Left renal pelvis (tissue), 4 donors: ENCODE measurements around the gene NSG1. TPM values are rescaled to one million over a fixed set of nuclear protein-coding genes. Genes with fewer than 3 reads are reported as not detected.

Experiments
- DNase-seq, 4 donors: peaks; one replicate each; pipeline ENCODE4 v3.0.0-alpha.2; 2013; ENCODE audit warnings: low read depth in 4 of 4, low spot score in 3 of 4
- polyA plus RNA-seq, 4 donors: library from polyadenylated mRNA; unstranded; fragments of 120-200 nt; gene quantifications; one replicate each; pipeline ENCODE4 v1.2.1, GENCODE V29; 2013; ENCODE audit not compliant: insufficient read length in 4 of 4

Gene NSG1
- polyA plus RNA-seq, 4 donors, result 4.4 to 5.4 (median 4.9) TPM

DNA sequence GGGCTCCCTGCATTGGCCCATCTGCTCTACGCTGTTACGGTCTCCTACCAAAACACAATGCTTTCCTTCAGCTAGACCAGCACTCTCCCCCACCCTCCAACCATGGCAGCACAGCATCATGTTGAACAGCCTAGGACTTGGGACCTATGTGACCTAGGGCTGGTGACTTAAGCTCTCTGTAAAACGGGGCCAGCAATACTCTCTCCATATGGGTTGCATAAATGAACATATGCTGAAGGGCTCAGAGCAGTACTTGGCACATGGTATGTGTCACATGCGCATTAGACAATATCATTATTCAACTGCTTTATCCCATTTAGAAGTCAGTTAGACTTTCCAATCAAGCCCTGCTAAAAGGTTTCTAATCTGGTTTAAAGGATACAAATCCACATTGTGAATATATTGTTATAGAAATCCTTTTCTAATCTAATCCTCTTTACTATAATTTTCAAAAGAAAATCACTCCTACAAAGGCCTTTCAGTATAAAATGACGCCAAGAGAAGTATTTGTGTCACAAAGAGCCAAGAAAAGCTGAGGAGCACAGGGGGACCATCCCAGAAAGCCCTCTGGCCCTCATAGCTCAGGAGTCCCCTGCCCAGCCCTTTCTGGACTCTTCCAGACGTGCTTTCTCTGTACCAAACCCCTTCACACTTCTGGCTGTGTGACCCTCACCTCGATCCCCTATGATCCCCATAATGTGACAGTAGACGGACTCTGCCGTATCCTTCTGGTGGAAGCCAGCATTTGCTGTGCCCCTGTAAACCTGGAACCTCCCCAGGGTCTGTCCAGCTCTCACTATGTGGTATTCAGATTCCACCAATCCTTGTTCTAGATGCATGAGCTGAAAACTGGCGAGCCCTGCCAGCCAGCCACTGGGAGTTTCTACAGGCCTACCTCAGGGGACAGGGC lies 42.3 kb downstream of the NSG1 start:
- no peak for DNase-seq

- no peak for DNase-seq
Observed at GRCh38 chr4:4430492-4431195, 43.7 kb downstream of the NSG1 start.

- DNase-seq, result no peak
Observed at GRCh38 chr4:4432341-4433125, 45.6 kb downstream of the NSG1 start.

DNA sequence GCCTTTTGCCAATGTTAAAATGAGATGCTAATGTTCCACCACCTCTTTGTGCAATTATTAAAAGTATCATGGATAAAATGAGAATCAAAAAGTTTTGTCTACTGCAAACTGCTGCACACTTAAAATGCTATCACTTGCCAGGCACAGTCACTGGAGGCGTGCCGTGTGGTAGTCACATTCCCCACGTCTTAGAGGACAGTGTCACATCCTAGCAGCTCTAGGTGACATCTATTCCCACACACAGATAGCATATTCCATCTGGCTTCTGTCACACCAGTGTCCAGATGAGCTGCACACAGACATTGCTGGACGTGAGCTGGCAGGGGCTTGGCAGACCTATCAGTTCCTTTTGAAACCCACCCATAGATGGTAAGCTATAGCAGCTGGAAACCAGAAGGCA lies 47.0 kb downstream of the NSG1 start:
- no peak for DNase-seq

- no peak for DNase-seq
Observed at GRCh38 chr4:4436244-4436823, 49.4 kb downstream of the NSG1 start.

DNA sequence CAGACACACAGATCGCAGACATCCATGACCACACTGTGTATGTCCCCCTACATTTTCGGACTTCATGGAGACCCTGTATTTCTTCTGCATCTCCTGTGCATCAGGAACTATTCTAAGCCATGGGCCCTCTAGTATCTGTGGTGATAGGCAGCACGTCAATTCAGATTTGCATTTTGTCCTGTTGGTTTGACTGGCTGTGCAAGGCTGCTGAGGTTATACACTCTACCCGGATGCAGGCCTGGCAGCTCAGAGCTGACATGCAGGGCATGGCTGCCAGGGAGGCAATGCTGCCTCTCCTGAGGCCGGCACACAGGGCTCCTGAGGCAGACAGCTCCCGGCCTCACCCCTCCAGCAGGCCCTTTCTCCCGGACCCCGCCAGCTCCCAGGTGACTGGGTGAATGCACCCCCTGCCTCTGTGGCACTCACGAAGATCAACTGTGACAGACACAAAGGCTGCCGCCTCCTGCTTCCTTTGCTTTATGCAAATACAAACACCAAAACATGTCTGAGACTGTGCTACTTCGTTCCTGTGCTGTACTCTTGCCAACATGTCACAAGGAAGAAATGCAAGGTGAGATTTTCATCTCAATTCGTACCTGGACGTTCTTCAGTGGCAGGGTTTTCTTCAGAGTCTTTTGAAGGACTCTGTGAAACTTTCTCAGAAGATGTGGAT lies 51.0 kb downstream of the NSG1 start:
- DNase-seq, result no peak

- DNase-seq, result no peak
Observed at GRCh38 chr4:4438891-4439290, 52.0 kb downstream of the NSG1 start.

- no peak for DNase-seq
Observed at GRCh38 chr4:4439782-4440181, 52.9 kb downstream of the NSG1 start.

DNA sequence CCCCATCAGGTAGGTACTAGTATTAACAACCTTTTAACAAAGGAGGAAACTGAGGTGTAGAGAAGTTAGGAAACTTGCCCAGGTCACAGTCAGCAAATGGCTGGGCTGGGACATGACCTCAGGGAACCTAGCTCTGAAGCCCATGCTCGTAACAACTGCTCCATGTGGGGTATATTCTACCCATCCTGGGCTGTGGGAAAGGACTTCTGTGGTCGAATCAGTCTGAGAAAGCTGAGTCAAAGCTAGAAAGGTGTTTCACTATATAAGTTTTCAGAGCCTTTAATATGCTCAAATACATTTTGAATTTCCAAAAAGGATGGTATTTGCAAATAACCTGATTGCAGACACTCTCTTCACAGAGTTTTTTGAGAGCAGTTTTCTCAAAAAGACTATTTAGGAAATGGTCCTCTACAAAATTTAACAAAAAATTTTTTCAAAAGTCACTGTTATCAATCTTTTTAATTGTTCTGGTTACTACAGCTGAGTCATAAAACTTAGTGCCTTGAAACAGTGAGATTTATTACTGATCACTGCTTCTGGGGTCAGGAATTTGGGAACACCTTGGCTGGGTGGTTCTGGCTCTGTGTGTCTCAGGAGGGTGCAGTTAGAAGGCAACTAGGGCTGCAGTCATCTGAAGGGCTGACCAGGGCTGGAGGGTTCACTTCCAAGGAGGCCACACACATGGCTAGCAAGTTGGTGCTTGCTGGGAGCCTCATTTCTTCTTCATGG lies 53.6 kb downstream of the NSG1 start:
- DNase-seq, result no peak

DNA sequence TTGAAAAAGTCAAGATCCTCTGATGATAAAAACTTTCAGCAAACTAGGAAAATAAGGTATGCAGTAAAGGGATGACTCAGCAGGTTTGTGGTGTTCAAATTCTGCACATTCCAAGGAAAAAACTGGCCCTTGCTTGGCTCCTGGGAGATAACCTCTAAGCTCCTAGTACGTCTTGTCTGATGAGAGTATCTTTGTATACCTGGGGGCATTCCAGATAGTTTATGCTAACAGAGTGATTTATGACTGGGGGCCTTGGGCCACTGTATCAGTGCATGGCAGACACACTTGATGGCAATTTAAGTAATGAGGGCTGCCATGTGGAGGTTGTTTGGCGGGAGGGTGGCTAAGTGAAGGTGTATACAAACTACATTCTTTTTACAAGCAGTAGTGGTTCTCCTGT lies 56.9 kb downstream of the NSG1 start:
- DNase-seq, result no peak

DNA sequence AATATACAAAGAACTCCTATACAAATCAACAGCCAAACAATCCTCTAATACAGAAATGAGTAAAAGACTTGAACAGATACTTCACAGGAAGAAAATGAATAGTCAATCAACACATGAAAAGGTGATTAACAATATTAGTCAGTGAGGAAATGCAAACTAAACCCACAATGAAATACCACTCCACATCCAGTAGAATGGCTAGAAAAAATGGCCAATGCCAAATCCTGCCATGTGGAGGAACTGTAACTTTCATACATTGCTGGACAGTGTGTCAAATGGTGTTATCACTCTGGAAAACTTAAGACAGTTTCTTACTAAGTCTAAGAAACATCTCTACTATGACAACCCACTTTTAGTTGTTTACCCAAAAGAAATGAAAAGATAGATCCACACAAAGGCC lies 59.5 kb downstream of the NSG1 start:
- DNase-seq, result no peak

- no peak for DNase-seq
Observed at GRCh38 chr4:4455210-4455865, 68.4 kb downstream of the NSG1 start.

- no peak for DNase-seq
Observed at GRCh38 chr4:4456351-4456750, 69.4 kb downstream of the NSG1 start.

DNA sequence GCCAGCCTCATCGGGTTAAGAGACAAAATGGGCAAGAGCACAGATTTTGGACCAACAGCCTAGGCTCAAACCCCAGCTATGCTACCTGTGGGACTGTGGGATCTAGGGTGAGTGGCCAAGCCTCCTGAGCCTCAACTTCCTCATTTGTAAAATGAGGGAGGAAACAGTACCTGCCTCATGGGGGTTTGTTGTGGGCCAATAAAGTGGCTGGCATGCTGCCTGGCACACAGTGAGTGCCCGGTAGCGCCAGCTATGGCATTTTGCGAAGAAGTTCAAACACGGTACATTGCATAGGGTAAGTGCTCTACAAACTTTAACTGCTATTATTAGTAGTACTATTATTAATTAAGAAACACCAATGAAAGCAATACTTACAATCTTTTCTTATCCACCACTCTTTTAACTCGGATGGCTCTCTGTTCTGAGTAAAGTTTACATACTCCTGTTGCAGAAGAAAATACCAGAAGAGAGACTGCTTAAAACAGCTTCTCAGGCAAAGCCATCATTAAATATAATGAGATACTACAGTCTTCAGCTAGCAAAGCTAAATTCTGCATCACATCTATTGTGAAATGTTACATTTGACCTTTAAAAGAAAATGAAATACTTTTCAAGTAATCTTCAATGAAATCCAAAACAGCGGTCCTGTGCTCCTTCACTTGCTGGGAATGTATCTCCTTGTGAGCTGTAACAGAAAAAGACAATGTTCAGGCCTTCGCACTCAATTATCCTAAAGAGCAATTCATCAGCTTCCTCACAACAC lies 70.1 kb downstream of the NSG1 start:
- DNase-seq, result no peak

DNA sequence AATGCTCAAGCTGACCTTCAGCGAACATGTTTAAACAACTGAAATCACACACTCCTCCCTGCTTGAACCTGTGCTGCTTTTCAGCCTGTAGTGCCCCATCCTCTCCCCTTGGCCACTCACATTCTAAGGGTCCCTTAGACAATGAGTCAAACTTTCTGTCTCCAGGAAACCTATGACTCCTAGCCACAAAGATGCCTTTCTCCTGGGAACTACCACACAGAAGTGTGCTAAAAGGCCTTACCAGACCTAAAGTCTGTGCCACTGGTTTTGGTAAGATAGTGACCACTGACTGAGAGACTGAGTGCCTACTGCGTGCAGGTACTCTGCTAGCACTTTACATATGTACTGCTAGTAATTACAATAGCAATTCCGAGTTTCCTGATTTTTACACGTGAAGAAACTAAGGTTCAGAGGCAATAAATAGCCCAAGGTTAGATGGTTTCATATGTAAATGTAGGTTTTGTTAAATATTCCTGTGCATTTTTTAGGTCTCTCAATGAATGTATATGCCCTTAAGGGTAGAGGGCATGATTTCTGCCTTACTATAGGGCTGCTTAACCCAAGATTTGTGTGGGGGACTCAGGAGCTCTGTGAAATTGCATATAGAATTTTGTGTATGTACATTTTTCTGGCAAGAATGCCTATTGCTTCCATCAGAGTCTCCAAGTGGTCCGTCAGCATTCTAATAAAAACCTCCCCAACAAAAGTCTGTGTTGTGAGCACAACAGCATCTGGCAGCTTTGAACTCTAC lies 71.1 kb downstream of the NSG1 start:
- no peak for DNase-seq

- no peak for DNase-seq
Observed at GRCh38 chr4:4459181-4459580, 72.3 kb downstream of the NSG1 start.

- no peak for DNase-seq
Observed at GRCh38 chr4:4460759-4461158, 73.9 kb downstream of the NSG1 start.

GRCh38 chr4:4461178-4461577 lies 74.3 kb downstream of the NSG1 start:
- no peak for DNase-seq
